GOT3 (cell line): Measurements from ENCODE around the gene ATP6V1E1.

Source experiments
- DNase-seq: peaks from one replicate; lab custom pipeline; 2025; ENCODE audit warnings: mixed read lengths; lab: John Stamatoyannopoulos, UW

Gene ATP6V1E1

GRCh38 chr22:17542452-17542851 is 86.1 kb downstream of the ATP6V1E1 start:
- no peak for DNase-seq
